Right cardiac atrium (tissue), 5 donors: ENCODE measurements around the gene PIP5KL1. TPM values are rescaled to one million over a fixed set of nuclear protein-coding genes. Genes with fewer than 3 reads are reported as not detected.

ENCODE experiments used
- ATAC-seq, 2 donors: fragments of 200-7000 bp; cut with Tn5 transposase; one replicate each; pipeline versions ENCODE4 v1.8.0 to v1.9.1; 2020; ENCODE audit warnings: moderate library complexity in 2 of 2, mild to moderate bottlenecking in 1 of 2
- DNase-seq, 3 donors: peaks; one replicate each; pipeline ENCODE4 v3.0.0-alpha.2; 2020
- H3K27ac ChIP-seq: one replicate; pipeline ENCODE4 v1.5.1; 2013; ENCODE audit warnings: mild to moderate bottlenecking, low read length, control low read depth, moderate library complexity
- H3K27me3 ChIP-seq: one replicate; pipeline ENCODE4 v1.6.1; 2013; ENCODE audit not compliant: control insufficient read depth, insufficient read depth
- H3K4me1 ChIP-seq: one replicate; pipeline ENCODE4 v1.6.1; 2013; ENCODE audit warnings: low read length; ENCODE audit not compliant: control insufficient read depth, insufficient read depth
- H3K4me3 ChIP-seq: one replicate; pipeline ENCODE4 v1.5.1; 2013; ENCODE audit warnings: low read length, control low read depth
- H3K9me3 ChIP-seq: one replicate; pipeline ENCODE4 v1.6.1; 2013; ENCODE audit warnings: low read length; ENCODE audit not compliant: control insufficient read depth
- WGBS: extraction: QIAGEN DNeasy Blood & Tissue Kit; methylation state at CpG from one replicate; pipeline ENCODE4 v1.1.7; 2013; 5-methylcytosine and 5-hydroxymethylcytosine counted together
- intact Hi-C, 4 donors: fragments of 100-400 bp; cut with DNase I; formaldehyde crosslinking; loops; one replicate each; pipeline versions ENCODE4 v1.11.0 to v1.14.0; 2022 to 2023
- polyA plus RNA-seq: library from polyadenylated mRNA; stranded (reverse); fragments of 200-250 nt; gene quantifications from one replicate; pipeline ENCODE4 v1.2.3, GENCODE V29; 2013
- total RNA-seq, 4 donors: library from RNA; stranded (reverse); fragmentation: NEBNext Ultra II Directional; extraction: Animal tissue kit (Norgen Biotek cat#: 25700); gene quantifications; one replicate each; pipeline ENCODE4 v1.2.1, GENCODE V29; 2021
- donor health status: healthy with polysubstance abuse.
- donor health status: DM: no; HTN: yes; CAD: no.
- donor health status: DM: no; HTN: no; CAD: no.
- donor health status: DM: no; HTN: yes; CAD: no; lungs with severe emphysema.
- donor health status: DM: yes; HTN: yes; CAD: no.

The PIP5KL1 gene
- total and polyA plus RNA-seq, 5 donors, result 0.29 to 1.3 (median 0.29) TPM; not detected in 2

DNA sequence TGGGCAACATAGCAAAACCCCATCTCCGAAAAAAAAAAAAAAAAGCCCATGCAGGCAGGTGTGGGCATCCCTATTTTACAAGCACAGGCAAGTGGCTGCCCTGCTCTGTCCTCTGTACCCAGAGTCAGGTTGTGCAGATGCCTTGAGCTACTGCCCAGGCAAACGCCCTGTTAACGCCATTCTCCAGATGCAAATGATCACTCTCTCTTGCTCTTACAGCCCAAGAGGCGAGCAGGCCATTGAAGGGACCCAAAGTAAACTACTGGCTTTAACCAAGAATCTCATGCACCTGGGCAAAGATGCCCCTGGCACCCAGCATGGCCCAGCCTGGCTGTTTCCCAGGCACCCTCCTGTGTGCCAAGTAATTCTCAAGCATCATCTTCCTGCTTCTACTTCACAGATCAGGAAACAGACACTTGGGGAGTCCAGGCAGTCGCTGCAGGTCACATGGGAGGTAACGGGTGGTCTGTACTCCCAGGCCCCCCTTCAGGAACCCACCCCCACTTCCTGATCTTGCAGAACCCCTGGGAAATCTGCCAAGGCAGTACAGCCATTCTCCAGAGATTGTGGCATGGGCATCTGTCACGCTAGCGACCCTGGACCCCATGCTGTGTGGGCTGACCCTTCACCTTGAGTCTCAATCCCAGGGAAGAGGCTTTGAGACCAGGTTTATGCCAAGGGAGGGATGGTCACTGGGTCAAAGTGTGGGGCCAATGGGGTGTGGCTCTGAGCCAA is 36.0 kb upstream of the PIP5KL1 start:
- DNase-seq, result peak in 2 of 3 donors; percentile 27 to 33
- intact Hi-C loops, result no loop called here
- Histone ChIP-seq H3K4me3 (no peak overlapping the region), H3K4me1 (peaks cover 48% of the 10 kb centered on the region), H3K27me3 (no peaks in the 10 kb centered on the region), H3K27ac (peak overlapping the region; percentile 30), H3K9me3 (no peaks in the 10 kb centered on the region)
- no peak for ATAC-seq
- 54% methylated on average over 8 of the region's 8 CpGs for WGBS

DNA sequence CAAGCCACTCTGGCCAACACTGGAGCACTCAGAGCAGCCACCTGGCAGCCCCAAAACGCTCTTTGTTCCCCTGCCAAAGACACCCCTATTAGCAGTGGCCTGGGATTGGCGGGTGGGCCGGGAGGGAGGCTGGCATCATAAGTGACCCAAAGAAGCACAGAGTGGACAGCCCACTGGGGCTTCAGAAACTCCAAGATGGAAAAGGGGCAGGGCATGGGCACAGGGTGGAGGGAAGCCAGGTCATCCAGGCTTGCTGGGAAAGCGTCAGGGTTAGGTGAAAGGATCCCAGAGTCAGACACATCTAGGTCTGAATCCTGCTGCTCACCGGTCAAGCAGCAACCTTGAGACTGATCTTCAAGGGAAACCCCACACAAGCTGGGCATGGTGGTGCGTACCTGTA is 35.4 kb upstream of the PIP5KL1 start:
- Histone ChIP-seq H3K9me3 (no peaks in the 10 kb centered on the region), H3K27ac (peak overlapping the region; percentile 94), H3K4me1 (peaks cover 46% of the 10 kb centered on the region), H3K27me3 (no peaks in the 10 kb centered on the region), H3K4me3 (no peak overlapping the region)
- 42% methylated on average over 6 of the region's 6 CpGs for WGBS
- ATAC-seq (no peak), DNase-seq (no peak)
- intact Hi-C loops, result no loop called here

DNA sequence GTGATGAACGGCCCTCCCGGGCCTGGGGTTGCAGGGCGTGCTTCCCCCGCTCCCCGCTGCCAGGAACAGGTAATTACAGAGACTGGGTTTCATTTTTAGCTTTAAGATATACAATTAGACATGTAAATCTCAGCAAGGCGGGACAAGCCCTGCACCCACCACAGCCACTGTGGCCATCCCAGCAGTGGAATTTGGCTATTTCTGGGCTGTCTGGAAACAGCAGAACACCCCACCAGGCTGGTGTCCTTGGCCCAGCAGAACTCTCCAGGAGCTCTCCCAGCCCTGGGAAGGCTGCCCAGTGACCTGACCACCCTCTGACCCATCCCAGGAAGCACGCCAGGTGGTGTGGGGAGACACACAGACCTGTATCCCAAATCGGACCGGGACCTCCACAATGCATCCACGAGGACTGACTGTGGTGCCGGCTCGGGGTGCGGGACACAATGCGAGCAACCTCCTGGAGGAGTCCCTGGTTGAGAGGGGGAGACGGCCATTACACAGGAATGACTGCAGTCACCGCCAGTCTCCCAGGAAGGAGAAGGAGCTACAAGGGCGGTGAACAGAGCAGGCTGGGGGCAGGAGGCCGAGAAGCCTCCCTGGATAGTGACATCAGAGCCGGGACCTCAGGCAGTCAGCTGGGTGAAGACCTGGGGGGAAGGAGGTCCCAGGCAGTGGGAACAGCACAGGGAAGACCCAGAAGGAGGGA is 32.9 kb upstream of the PIP5KL1 start:
- Histone ChIP-seq H3K27me3 (no peaks in the 10 kb centered on the region), H3K9me3 (no peaks in the 10 kb centered on the region), H3K4me3 (no peak overlapping the region), H3K4me1 (peaks cover 42% of the 10 kb centered on the region), H3K27ac (peak overlapping the region; percentile 0)
- intact Hi-C loops, result no loop called here
- ATAC-seq (no peak), DNase-seq (peak in 2 of 3 donors; percentile 55 to 78)
- WGBS, result 80% methylated on average over 19 of the region's 19 CpGs

DNA sequence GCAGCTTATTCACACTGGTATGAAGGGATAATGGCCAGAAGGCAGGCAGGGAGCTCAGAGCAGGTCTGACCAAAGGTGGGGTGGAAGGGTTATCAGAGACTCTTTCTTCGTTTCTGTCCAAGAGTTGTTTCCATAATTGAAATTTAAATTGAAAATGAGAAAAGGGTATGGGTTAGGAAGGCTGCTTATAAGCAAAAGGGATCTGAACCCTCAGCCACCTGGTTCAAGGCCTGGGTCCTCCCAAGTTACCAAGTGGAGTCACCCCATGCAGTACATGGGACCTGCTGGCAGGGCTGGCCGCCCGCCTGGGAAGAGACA is 32.4 kb upstream of the PIP5KL1 start:
- WGBS, result 81% methylated on average over 3 of the region's 3 CpGs
- Histone ChIP-seq H3K27ac (no peak overlapping the region), H3K4me1 (peaks cover 37% of the 10 kb centered on the region), H3K27me3 (no peaks in the 10 kb centered on the region), H3K4me3 (no peak overlapping the region), H3K9me3 (no peaks in the 10 kb centered on the region)
- intact Hi-C loops, result no loop called here
- ATAC-seq (no peak), DNase-seq (no peak)

DNA sequence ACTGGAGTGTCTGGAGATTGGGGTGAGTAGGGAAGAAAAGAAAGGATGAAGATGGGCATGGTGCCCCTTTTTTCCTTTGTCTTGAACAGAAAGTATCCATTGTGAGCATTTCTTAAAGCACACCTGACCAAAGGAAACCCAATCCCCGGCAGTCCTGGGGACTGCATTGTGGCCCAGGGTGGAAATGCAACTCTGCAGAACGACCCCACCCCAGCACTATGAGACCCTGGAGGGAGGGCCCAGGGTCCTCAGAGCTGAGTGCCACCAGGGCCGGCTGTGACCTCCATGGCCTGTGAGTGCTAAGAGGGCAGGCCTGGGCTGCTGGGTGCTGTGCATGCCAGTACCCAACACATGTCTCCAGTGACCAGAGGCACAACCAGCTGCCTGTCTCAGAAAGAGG is 31.7 kb upstream of the PIP5KL1 start:
- Histone ChIP-seq H3K27ac (no peak overlapping the region), H3K4me1 (peaks cover 32% of the 10 kb centered on the region), H3K4me3 (no peak overlapping the region), H3K9me3 (no peaks in the 10 kb centered on the region), H3K27me3 (no peaks in the 10 kb centered on the region)
- ATAC-seq (no peak), DNase-seq (peak; percentile 0 to 41 (median 36))
- intact Hi-C loops, result no loop called here
- WGBS, result 58% methylated on average over 3 of the region's 3 CpGs

DNA sequence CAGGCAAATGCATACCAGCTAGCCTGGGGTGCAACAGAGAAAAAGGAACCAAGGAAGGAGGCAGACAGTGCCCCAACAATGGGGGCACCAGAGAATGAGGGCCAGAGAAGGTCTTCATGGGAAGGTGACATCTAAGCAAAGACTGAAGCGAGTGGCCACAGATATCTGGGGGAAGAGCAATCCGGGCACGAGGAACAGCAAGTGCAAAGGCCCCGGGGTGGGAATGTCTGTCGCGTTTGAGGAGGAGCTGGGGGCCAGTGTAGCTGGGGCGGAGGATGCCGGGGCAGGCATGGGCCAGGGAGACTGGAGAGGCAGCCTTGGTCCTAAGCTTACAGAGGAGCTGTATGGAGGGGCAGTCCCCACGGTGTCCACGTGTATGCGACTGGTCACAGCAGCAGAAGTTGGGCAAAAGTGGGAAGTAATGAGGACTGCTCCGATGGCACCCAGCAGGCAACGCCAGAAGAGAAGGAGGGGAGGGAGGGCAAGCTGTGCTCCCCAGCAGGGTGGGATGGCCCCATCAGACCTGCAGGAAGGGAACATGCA is 31.1 kb upstream of the PIP5KL1 start:
- ATAC-seq (no peak), DNase-seq (peak; percentile 4 to 53 (median 26))
- Histone ChIP-seq H3K4me3 (no peak overlapping the region), H3K9me3 (no peaks in the 10 kb centered on the region), H3K4me1 (peaks cover 26% of the 10 kb centered on the region), H3K27ac (no peak overlapping the region), H3K27me3 (no peaks in the 10 kb centered on the region)
- 96% methylated on average over 13 of the region's 13 CpGs for WGBS
- intact Hi-C loops, result no loop called here

DNA sequence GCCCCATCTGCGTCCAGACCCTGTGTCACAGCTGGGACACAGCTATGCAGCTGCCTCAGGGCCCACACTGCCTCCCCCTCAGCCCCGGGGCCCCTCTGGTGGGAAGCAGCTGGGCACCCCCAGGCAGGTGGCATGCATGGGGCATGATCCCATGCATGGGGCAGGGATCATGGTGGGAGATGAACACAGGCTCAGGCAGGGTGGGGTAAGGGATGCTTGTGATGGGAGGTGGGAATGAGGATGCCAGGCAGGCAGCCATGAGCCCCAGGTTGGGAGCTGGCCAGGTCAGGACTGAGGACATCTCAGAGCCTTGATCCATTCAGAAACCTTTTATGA is 30.5 kb upstream of the PIP5KL1 start:
- ATAC-seq (no peak), DNase-seq (peak in 1 of 3 donors; percentile 43)
- intact Hi-C loops, result no loop called here
- H3K4me1 ChIP-seq, result peaks cover 22% of the 10 kb centered on the region
- H3K9me3 ChIP-seq, result no peaks in the 10 kb centered on the region
- no peaks in the 10 kb centered on the region for H3K27me3 ChIP-seq
- H3K27ac ChIP-seq, result no peak overlapping the region
- WGBS, result 94% methylated on average over 2 of the region's 2 CpGs
- H3K4me3 ChIP-seq, result no peak overlapping the region

DNA sequence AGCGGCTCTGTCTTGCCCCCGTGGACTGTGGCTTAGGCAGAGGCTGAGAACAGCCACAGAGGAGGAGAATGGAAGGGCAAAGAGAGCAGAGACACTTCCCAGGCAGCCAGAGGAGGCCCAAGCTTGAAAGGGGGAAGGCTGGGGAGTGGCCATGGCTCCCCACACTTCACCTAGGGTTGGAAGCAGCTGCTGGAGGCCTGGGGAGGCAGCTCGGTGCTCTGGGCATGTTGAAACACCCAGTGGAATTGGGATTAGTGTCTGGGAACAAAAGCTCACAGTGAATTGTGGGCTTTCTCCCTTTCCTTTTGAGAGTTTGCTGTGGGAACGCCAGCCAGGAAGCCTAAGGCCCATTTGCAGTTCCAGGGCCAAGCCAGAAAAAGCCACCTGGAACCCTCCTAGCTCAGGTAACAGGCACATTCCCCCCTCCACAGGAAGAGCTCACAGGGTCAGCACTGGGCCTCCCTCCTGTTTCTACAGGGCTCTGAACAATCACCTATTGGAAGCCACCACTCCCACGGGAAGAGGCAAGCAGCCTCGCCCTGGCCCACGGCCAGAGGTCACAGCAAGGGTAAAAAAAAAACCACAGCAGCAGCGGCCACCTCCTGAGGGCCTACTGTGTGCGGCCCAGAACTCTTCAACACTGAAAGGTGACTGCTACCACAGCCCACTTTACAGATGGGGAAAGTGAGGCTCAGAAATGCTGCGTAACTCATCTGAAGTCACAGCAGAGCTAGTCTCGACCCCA is 30.0 kb upstream of the PIP5KL1 start:
- DNase-seq (peak in 2 of 3 donors; percentile 10 to 58), ATAC-seq (no peak)
- Histone ChIP-seq H3K9me3 (no peaks in the 10 kb centered on the region), H3K27me3 (no peaks in the 10 kb centered on the region), H3K4me1 (peaks cover 21% of the 10 kb centered on the region), H3K27ac (peak overlapping the region; percentile 14), H3K4me3 (no peak overlapping the region)
- intact Hi-C loops, result no loop called here
- WGBS, result 47% methylated on average over 11 of the region's 11 CpGs

DNA sequence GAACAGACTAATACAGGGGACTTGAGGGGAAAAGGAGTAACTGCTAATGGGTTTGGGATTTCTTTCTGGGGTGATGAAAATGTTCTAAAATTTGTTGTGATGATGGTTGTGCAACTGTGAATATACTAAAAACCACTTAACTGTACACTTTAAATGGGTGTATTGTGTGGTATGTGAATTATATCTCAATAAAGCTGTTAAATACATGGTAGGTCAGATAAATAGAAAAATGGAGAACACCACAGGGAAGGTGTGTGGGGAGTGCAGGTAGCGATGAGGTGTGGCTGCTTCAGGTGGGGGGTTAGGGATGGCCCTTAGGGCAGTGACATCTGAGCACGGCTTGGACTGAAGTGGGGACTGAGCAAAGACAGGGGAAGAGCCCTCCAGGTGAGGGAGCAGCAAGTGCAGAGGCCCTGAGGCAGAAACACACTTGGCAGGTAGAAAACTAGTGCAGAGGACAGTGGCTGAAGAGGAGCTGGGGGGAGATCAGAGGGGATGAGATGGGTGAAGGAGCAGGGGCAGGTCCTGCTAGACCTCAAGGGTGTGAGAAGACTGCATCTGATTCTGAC is 29.3 kb upstream of the PIP5KL1 start:
- no peak for ATAC-seq
- Histone ChIP-seq H3K27ac (peak overlapping the region; percentile 14), H3K9me3 (no peaks in the 10 kb centered on the region), H3K27me3 (no peaks in the 10 kb centered on the region), H3K4me1 (peaks cover 23% of the 10 kb centered on the region), H3K4me3 (no peak overlapping the region)
- peak; percentile 1 to 30 (median 11) for DNase-seq
- 93% methylated on average over 2 of the region's 2 CpGs for WGBS
- intact Hi-C loops, result no loop called here

DNA sequence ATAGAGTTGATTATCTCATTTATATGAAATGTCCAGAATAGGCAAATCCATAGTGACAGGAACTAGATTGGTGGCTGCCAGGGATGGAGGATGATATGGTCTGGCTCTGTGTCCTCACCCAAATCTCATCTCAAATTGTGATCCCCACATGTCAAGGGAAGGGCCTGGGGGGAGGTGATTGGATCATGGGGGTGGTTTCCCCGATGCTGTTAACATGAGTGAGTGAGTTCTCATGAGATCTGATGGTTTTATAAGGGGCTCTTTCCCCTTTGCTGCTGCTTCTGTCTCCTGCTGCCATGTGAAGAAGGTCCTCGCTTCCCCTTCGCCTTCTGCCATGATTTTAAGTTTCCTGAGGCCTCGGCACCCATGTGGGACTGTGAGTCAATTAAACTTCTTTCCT is 28.8 kb upstream of the PIP5KL1 start:
- no peak for ATAC-seq
- Histone ChIP-seq H3K27ac (no peak overlapping the region), H3K9me3 (no peaks in the 10 kb centered on the region), H3K4me1 (peaks cover 26% of the 10 kb centered on the region), H3K4me3 (no peak overlapping the region), H3K27me3 (no peaks in the 10 kb centered on the region)
- DNase-seq, result no peak
- intact Hi-C loops, result no loop called here
- WGBS, result 97% methylated on average over 4 of the region's 4 CpGs

DNA sequence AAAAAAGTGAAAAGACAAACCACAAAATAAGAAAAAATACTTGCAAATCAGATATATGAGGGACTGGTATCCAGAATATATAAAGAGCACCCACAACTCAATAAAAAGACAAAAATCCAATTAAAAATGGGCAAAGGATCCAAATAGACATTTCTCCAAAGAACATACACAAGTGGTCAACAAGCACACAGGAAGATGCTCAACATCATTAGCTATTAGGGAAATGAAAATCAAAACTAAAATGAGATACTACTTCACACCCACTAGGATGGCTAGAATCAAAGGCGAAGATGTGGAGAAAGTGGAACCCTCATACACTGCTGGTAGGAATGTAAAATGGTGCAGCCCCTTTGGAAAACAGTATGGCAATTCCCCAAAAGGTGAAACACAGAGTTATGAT is 28.2 kb upstream of the PIP5KL1 start:
- no peak overlapping the region for H3K27ac ChIP-seq
- no peaks in the 10 kb centered on the region for H3K27me3 ChIP-seq
- DNase-seq, result no peak
- H3K9me3 ChIP-seq, result no peaks in the 10 kb centered on the region
- peaks cover 31% of the 10 kb centered on the region for H3K4me1 ChIP-seq
- 98% methylated on average over 1 of the region's 1 CpG for WGBS
- ATAC-seq, result no peak
- intact Hi-C loops, result no loop called here
- H3K4me3 ChIP-seq, result no peak overlapping the region
